HEK293T (cell line): ENCODE results near the gene PTPRG.

Source experiments
- BHLHE40 ChIP-seq: fragments of 450-650 bp; IDR thresholded peaks from 2 replicates; pipeline ENCODE4 v1.6.1; 2016; ENCODE audit warnings: mild to moderate bottlenecking, moderate library complexity, borderline replicate concordance
- HDGF ChIP-seq: fragments of 450-650 bp; IDR thresholded peaks from 2 replicates; pipeline ENCODE4 v1.6.1; 2017; ENCODE audit warnings: antibody characterized with exemption, borderline replicate concordance
- NFRKB ChIP-seq: fragments of 450-650 bp; IDR thresholded peaks from 2 replicates; pipeline ENCODE4 v1.6.1; 2016; ENCODE audit warnings: mild to moderate bottlenecking, moderate library complexity

- TF ChIP-seq BHLHE40 (no peak), NFRKB (no peak), HDGF (no peak)
Measured at GRCh38 chr3:61777483-61777882, 216.1 kb downstream of the PTPRG start.
